Neutrophil (primary cell): ENCODE data around the gene PTPRG.

Source experiments
- H3K27ac ChIP-seq: fragments of 200-600 bp; sonication (generic); 2 replicates; pipeline ENCODE4 v1.5.1; 2016; ENCODE audit warnings: mild to moderate bottlenecking, moderate library complexity
- H3K27me3 ChIP-seq: fragments of 200-600 bp; sonication (generic); 2 replicates; pipeline ENCODE4 v1.6.0; 2016; ENCODE audit warnings: mild to moderate bottlenecking
- H3K36me3 ChIP-seq: fragments of 200-600 bp; sonication (generic); 2 replicates; pipeline ENCODE4 v1.5.1; 2017
- H3K4me1 ChIP-seq, 2 experiments: fragments of 200-600 bp in 1 of 2; sonication (generic) in 1 of 2; 1 replicate in 1 of 2; 2 replicates in 1 of 2; pipeline versions ENCODE4 v1.5.1 to v1.6.1; 2013 to 2016; ENCODE audit warnings: low read depth in 1 of 2, low read length in 1 of 2, mild to moderate bottlenecking in 1 of 2, moderate library complexity in 1 of 2; ENCODE audit not compliant: control insufficient read depth in 1 of 2, insufficient read depth in 1 of 2
- H3K4me3 ChIP-seq, 2 experiments: fragments of 200-600 bp in 1 of 2; sonication (generic) in 1 of 2; 1 replicate in 1 of 2; 2 replicates in 1 of 2; pipeline ENCODE4 v1.5.1; 2013 to 2016; ENCODE audit warnings: low read depth in 1 of 2, low read length in 1 of 2, mild to moderate bottlenecking in 1 of 2, moderate library complexity in 1 of 2
- H3K9me3 ChIP-seq: fragments of 200-600 bp; sonication (generic); 2 replicates; pipeline ENCODE4 v1.5.1; 2016
- CTCF ChIP-seq: fragments of 200-600 bp; sonication (generic); IDR thresholded peaks from 2 replicates; pipeline ENCODE4 v1.5.1; 2016; ENCODE audit warnings: antibody characterized with exemption

Gene PTPRG

GRCh38 chr3:61780455-61781228, 219.3 kb downstream of the PTPRG start:
- H3K4me1 ChIP-seq = no peaks in the 10 kb centered on the region
- H3K36me3 ChIP-seq = no peaks in the 10 kb centered on the region
- H3K9me3 ChIP-seq = no peaks in the 10 kb centered on the region
- no peak overlapping the region for H3K4me3 ChIP-seq
- no peaks in the 10 kb centered on the region for H3K27me3 ChIP-seq
- H3K27ac ChIP-seq = no peak overlapping the region
- no peak for TF ChIP-seq CTCF

GRCh38 chr3:61783993-61784718, 222.8 kb downstream of the PTPRG start:
- Histone ChIP-seq H3K9me3 (no peaks in the 10 kb centered on the region), H3K4me3 (no peak overlapping the region), H3K36me3 (no peaks in the 10 kb centered on the region), H3K27ac (no peak overlapping the region), H3K27me3 (no peaks in the 10 kb centered on the region), H3K4me1 (no peaks in the 10 kb centered on the region)
- no peak for TF ChIP-seq CTCF

GRCh38 chr3:61788623-61789507, 227.5 kb downstream of the PTPRG start:
- no peak for TF ChIP-seq CTCF
- no peaks in the 10 kb centered on the region for H3K4me1 ChIP-seq
- H3K27me3 ChIP-seq = no peaks in the 10 kb centered on the region
- H3K4me3 ChIP-seq = no peak overlapping the region
- no peaks in the 10 kb centered on the region for H3K36me3 ChIP-seq
- no peak overlapping the region for H3K27ac ChIP-seq
- H3K9me3 ChIP-seq = no peaks in the 10 kb centered on the region

- TF ChIP-seq CTCF = no peak
- H3K27me3 ChIP-seq = no peaks in the 10 kb centered on the region
Observed at GRCh38 chr3:61789861-61790260, 228.5 kb downstream of the PTPRG start.

GRCh38 chr3:61790411-61790810, 229.0 kb downstream of the PTPRG start:
- H3K27me3 ChIP-seq = no peaks in the 10 kb centered on the region
- no peak for TF ChIP-seq CTCF
- H3K4me3 ChIP-seq = no peak overlapping the region
- H3K36me3 ChIP-seq = no peaks in the 10 kb centered on the region
- H3K4me1 ChIP-seq = no peaks in the 10 kb centered on the region
- no peak overlapping the region for H3K27ac ChIP-seq
- no peaks in the 10 kb centered on the region for H3K9me3 ChIP-seq

More at GRCh38 chr3:61789861-61790260, 228.5 kb downstream of the PTPRG start:
- no peak overlapping the region for H3K27ac ChIP-seq
- no peaks in the 10 kb centered on the region for H3K9me3 ChIP-seq
- H3K36me3 ChIP-seq = no peaks in the 10 kb centered on the region
- no peaks in the 10 kb centered on the region for H3K4me1 ChIP-seq
- no peak overlapping the region for H3K4me3 ChIP-seq
